Measurements from ENCODE around the gene MRPL53. TPM values are rescaled to one million over a fixed set of nuclear protein-coding genes. Genes with fewer than 3 reads are reported as not detected.

MRPL53 gene
- total and polyA plus RNA-seq, 2 of the 13 experiments (the other 11 are each of a cell fraction or from before 2014, with no cell fraction given) = 34.3 to 51.9 TPM

- no peak for TF ChIP-seq GATAD1 (CRISPR knock-in tag; IDR thresholded peaks at IDR 0.05)
- 0 out of 2 replicates have a peak, but pooled peaks have one; percentile 27 for TF ChIP-seq MEIS2 (CRISPR knock-in tag; IDR thresholded peaks at IDR 0.05)
- no peak for TF ChIP-seq PAWR (CRISPR knock-in tag; IDR thresholded peaks at IDR 0.05; ENCODE audit: borderline replicate concordance)
- peak; percentile 25; the same call in 1 of the 2 replicates for TF ChIP-seq ARNT2 (CRISPR knock-in tag; IDR thresholded peaks at IDR 0.05; ENCODE audit: low read depth)
- TF ChIP-seq ZNF703 (CRISPR knock-in tag; IDR thresholded peaks at IDR 0.05; ENCODE audit: borderline replicate concordance) = 0 out of 2 replicates have a peak, but pooled peaks have one; percentile 15
- no peak for TF ChIP-seq SP140L (CRISPR knock-in tag; IDR thresholded peaks at IDR 0.05; ENCODE audit: borderline replicate concordance)
- TF ChIP-seq KDM2A (CRISPR knock-in tag; IDR thresholded peaks at IDR 0.05; ENCODE audit: borderline replicate concordance, low read depth) = peak; percentile 85
- no peak for TF ChIP-seq ZNF841 (CRISPR knock-in tag; IDR thresholded peaks at IDR 0.05; ENCODE audit: borderline replicate concordance)
- no peak for TF ChIP-seq HDAC2 (CRISPR knock-in tag; IDR thresholded peaks at IDR 0.05)
- TF ChIP-seq HNRNPK (IDR thresholded peaks at IDR 0.05; ENCODE audit: low read depth, low read length, poor library complexity, severe bottlenecking) = peak; percentile 29
- TF ChIP-seq MAFG (CRISPR knock-in tag; IDR thresholded peaks at IDR 0.05) = no peak
- no peak for TF ChIP-seq FOXP4 (CRISPR knock-in tag; IDR thresholded peaks at IDR 0.05)
- TF ChIP-seq MYPOP (CRISPR knock-in tag; IDR thresholded peaks at IDR 0.05) = peak; percentile 30; the same call in 1 of the 2 replicates
- TF ChIP-seq ZFY (CRISPR knock-in tag; IDR thresholded peaks at IDR 0.05) = peak; percentile 67
- TF ChIP-seq ZSCAN21 (CRISPR knock-in tag; IDR thresholded peaks at IDR 0.05; ENCODE audit: borderline replicate concordance) = 0 out of 2 replicates have a peak, but pooled peaks have one; percentile 15
- TF ChIP-seq GFI1 (CRISPR knock-in tag; IDR thresholded peaks at IDR 0.05; ENCODE audit: borderline replicate concordance) = peak; percentile 43; the same call in 1 of the 2 replicates
- TF ChIP-seq TAF1 (CRISPR knock-in tag; IDR thresholded peaks at IDR 0.05) = peak; percentile 29; the same call in 1 of the 2 replicates
- TF ChIP-seq POLR2G (IDR thresholded peaks at IDR 0.05; ENCODE audit: low read depth, low read length) = 0 out of 2 replicates have a peak, but pooled peaks have one; percentile 47
- no peak for TF ChIP-seq NFIC (IDR thresholded peaks at IDR 0.05; ENCODE audit: low read length)
- TF ChIP-seq ELF4 (CRISPR knock-in tag; IDR thresholded peaks at IDR 0.05; ENCODE audit: borderline replicate concordance) = no peak
- TF ChIP-seq ISL2 (CRISPR knock-in tag; IDR thresholded peaks at IDR 0.05) = 0 out of 2 replicates have a peak, but pooled peaks have one; percentile 18
- TF ChIP-seq CSRNP1 (CRISPR knock-in tag; IDR thresholded peaks at IDR 0.05) = 0 out of 2 replicates have a peak, but pooled peaks have one; percentile 53
- 0 out of 2 replicates have a peak, but pooled peaks have one; percentile 19 for TF ChIP-seq KAT7 (CRISPR knock-in tag; IDR thresholded peaks at IDR 0.05; ENCODE audit: borderline replicate concordance)
- peak; percentile 68; the same call in 1 of the 2 replicates for TF ChIP-seq AKAP8 (CRISPR knock-in tag; IDR thresholded peaks at IDR 0.05)
- TF ChIP-seq ARHGAP35 (CRISPR knock-in tag; IDR thresholded peaks at IDR 0.05; ENCODE audit: borderline replicate concordance) = 0 out of 2 replicates have a peak, but pooled peaks have one; percentile 8
- TF ChIP-seq ZNF343 (CRISPR knock-in tag; IDR thresholded peaks at IDR 0.05) = 0 out of 2 replicates have a peak, but pooled peaks have one; percentile 27
Observed at GRCh38 chr2:74499267-74499939, 26.9 kb upstream of the MRPL53 start, which contains the start of gene LBX2 (continued).

Measured in HepG2 (cell line).